GM19452 (cell line): ENCODE measurements around the gene EFCAB8.
"Not testable (repeated sequence)": the region's sequence is repeated elsewhere in the genome, so short reads cannot be mapped to it uniquely, and the experiment has no call there.

Source experiments
- ATAC-seq: cut with Tn5 transposase; IDR thresholded peaks from one replicate; pipeline ENCODE4 v1.9.1; 2021; ENCODE audit not compliant: unreplicated experiment

The EFCAB8 gene

GRCh38 chr20:32885185-32885584 lies 26.5 kb downstream of the EFCAB8 start:
- no peak for ATAC-seq

GRCh38 chr20:32885952-32886351 lies 27.2 kb downstream of the EFCAB8 start:
- no peak for ATAC-seq

DNA sequence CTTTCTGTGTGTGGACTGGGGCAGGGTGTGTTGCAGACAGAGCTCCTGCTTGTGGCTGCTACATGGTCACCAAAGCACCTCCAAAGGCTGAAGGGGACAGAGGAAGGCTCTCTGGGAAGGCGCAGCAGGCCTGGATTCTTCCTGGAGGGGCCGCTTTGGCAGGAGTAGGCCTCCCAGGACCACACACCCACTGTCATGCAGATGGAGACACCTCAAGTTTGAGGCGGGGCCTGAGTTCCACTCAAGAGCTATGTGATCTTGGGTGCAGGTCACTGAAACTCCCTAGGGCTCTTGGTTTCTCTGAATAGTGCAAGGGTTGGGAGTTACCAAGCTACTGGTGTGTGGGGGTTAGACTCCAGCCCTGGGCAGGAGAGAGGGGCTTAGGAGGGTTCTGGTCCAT lies 27.9 kb downstream of the EFCAB8 start:
- ATAC-seq: no peak

GRCh38 chr20:32887492-32887891 lies 28.8 kb downstream of the EFCAB8 start:
- ATAC-seq: no peak

DNA sequence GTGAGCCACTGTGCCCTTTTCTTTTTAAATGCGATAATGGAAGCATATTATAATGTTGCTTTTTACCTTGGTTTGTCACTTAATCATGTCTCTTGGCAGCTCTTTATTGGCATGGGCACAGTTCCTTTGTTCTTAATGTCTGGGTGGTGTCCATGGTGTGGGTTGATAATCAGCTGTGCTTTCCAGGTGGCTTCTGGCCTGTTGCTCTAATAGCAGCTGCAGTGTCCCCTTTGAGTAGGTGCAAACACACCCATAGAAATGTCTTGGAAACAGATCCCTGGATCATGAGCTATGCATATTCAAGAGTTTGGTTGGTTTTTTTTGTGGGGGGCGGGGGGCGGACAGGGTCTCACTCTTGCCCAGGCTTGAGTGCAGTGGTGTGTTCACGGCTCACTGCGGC lies 29.9 kb downstream of the EFCAB8 start:
- no peak for ATAC-seq

GRCh38 chr20:32889281-32889680 lies 30.6 kb downstream of the EFCAB8 start:
- no peak for ATAC-seq

- ATAC-seq: no peak
Measured at GRCh38 chr20:32891491-32891890, 32.8 kb downstream of the EFCAB8 start.

- ATAC-seq: no peak
Measured at GRCh38 chr20:32891926-32892660, 33.4 kb downstream of the EFCAB8 start.

DNA sequence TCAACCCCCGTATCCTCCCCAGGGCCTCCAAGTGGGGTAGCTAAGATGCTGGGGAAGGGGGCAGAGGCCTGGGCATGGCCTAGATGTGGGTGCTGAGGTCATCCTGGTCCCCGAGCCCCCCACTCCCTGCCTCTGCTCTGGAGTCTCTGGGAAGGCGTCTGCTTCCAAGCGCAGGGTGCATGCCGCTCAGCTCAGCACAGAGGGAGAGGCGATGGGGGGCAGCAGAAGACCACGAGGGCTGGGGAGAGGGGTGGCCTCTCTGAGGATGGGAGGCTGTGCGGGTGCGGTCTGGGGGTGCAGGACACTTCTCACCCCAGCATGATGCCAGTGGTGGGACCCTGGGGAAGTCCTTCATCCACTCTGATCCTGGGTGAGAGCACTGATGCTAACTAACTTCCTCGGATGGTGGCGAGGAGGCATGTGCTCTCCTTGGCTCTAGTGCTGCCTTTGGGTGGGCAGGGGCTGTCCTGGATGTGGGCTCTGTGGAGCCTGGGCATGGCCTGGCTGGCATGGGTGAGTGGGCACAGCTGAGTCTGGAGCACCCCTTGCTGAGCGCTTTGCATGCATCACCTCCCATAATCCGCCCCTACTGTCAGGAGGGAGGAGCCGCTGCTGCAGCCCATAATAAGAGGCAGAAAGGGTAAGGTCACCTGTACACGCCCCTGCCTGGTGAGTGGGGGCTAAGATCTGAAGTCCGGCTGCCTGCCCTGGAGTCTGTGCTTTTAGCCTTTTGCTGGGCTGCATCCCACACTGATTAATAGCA lies 34.7 kb downstream of the EFCAB8 start:
- ATAC-seq: no peak

- ATAC-seq: no peak
Measured at GRCh38 chr20:32894026-32894483, 35.3 kb downstream of the EFCAB8 start.

GRCh38 chr20:32894711-32895355 lies 36.1 kb downstream of the EFCAB8 start:
- ATAC-seq: no peak

- no peak for ATAC-seq
Measured at GRCh38 chr20:32896521-32897280, 38.0 kb downstream of the EFCAB8 start.

GRCh38 chr20:32898729-32899128 lies 40.0 kb downstream of the EFCAB8 start:
- no peak for ATAC-seq

DNA sequence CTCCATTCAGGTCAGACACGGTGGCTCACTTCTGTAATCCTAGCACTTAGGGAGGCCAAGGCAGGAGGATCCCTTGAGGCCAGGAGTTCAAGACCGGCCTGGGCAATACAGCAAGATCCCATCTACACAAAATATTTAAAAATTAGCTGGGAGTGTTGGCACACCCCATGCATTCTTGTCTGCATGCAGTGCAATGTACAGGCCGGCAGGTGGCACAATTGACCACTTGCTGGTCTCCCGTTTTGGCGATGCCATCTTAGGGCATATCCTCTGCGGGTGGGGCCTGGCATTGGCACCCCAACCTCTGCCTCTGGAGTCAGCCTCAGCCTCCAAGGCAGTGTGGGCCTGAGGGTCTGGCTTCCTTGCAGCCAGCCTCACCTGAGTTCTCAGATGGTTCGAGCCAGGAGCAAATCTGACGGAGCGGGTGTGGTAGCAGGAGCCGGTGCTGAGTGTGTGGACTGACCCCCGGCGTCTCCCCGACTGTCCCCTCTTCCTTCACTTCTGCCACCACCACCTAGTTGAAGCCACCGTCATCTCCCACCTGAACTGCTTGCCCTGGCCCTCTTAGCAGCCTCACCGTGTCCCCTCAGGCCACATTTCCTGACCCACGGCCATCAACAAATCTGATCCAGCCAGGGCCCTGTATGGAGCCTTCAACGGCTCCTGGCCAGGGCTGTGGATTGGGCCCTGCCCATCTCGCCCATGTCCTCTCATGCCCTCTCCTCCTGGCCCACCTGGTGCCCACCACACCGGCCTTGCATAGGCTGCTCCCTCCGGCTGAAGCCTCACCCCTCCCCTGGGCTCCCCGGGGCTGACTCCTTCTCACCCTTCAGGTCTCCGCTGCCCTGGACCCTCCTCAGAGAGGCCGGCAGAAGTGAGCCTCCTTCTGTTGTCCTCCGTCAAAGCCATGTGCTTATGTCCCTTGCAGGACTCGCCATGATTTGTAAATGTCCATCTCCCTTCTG lies 44.0 kb downstream of the EFCAB8 start:
- no peak for ATAC-seq

DNA sequence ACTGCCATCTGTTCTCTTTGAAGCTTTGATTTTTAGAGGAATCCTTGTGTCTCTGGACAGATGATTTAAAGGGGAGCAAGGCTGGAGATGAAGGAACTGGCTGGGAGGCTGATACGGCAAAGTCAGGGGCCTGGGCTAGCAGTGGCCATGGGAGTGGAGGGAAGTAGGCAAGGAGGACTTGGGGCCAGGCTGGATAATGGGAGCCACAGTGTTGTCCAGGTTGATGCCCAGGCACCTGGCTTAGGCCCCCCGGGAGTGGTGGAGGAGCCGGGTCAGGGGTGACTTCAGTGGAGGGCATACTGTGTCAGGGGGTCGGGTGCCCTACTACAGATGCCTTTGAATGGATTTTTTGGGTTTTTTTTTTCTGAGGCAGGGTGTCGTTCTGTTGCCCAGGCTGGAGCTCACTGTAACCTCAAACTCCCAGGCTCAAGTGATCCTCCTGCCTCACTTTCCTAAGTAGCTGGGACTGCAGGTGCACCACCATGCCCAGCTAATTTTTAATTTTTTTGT lies 45.0 kb downstream of the EFCAB8 start:
- no peak for ATAC-seq

DNA sequence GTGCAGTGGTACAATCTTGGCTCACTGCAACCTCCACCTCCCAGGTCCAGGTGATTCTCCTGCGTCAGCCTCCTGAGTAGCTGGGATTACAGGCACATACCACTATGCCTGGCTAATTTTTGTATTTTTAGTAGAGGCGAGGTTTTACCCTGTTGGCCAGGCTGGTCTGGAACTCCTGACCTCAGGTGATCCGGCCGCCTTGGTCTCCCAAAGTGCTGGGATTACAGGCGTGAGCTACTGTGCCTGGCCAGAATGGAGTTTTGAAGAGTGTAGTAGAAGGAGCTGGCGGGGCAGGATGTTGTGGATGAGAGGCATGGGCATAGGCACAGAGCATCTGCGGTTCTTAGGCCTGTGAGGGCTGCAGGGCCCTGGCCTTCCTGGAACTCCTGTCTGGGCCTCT lies 46.0 kb downstream of the EFCAB8 start:
- not testable (repeated sequence) for ATAC-seq

DNA sequence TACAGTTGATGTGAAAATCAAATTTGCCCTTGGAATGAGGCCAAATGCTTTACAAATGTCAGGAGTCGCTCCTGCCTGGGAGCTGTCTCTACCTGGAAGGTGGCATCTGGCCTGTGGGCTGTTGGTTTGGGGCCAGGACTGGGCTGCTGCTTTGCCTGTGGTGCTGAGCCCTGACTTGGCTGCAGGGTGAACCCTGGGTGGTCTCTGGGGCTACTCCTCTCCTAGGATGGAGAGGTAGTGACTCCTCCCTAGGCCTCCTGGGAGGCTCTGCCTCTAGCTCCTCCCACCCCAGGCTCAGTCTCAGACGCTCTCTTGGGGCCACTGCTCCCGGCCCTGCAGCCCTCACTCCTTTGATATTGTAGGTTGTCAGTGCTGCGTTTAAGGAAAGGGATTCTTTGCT lies 47.5 kb downstream of the EFCAB8 start:
- ATAC-seq: no peak

DNA sequence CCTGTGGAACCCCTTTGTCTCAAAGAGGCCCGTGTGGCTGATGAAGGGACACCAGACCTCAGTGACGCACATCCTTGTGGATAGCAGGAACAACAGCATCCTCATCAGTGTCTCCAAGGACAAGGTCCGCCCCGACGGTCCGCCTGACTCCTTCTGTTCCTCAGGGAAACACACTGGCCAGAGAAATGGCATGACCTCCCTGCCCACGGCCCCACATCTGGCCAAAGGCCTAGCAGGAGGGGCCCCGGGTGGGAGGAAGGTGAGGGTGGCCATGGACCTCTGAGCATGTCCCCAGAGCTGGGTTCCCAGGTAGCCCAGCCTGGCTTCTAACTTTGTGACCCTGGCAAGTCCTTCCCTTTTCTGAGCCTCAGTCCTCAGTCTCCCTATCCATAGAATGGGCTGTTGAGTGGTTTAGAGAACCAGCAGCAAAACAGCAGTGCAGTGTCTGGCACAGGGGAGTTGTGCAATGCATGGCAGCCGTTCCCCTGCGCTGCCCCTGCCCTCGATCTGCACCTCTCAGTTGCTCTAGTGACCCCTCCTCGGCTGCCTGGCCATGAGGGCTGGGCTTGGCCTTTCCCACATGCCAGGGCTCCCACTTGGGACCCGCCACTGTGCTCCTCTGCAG lies 48.3 kb downstream of the EFCAB8 start:
- no peak for ATAC-seq

GRCh38 chr20:32907886-32908285 lies 49.2 kb downstream of the EFCAB8 start:
- ATAC-seq: no peak
